ENCODE data around the gene PDE4B. TPM values are rescaled to one million over a fixed set of nuclear protein-coding genes. Genes with fewer than 3 reads are reported as not detected.

PDE4B gene
- total RNA-seq, 1 donor from 2014 or later = 37.5 TPM

DNA sequence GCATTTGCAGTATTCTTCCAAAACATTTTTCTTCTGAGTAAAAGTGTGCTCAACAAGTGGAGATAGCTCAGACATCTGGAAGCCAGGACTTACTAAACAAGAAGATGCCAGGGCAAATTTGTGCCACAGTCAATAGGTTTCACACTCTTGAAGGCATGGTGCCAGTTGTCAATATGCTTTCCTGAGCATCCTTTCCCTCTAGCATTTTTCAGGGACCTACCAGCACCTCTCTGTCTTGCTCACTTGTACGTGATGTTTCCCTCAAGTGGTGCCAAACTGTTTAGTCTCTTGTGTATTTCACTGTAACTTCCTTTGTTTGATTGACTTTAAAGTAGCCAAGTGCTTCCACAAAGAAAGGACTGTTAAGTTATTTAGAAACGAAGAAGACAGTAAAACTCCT, 547.2 kb downstream of the PDE4B start:
- DNase-seq (ENCODE audit: low read depth, low spot score) = no peak
- TF ChIP-seq, protein P1, sequence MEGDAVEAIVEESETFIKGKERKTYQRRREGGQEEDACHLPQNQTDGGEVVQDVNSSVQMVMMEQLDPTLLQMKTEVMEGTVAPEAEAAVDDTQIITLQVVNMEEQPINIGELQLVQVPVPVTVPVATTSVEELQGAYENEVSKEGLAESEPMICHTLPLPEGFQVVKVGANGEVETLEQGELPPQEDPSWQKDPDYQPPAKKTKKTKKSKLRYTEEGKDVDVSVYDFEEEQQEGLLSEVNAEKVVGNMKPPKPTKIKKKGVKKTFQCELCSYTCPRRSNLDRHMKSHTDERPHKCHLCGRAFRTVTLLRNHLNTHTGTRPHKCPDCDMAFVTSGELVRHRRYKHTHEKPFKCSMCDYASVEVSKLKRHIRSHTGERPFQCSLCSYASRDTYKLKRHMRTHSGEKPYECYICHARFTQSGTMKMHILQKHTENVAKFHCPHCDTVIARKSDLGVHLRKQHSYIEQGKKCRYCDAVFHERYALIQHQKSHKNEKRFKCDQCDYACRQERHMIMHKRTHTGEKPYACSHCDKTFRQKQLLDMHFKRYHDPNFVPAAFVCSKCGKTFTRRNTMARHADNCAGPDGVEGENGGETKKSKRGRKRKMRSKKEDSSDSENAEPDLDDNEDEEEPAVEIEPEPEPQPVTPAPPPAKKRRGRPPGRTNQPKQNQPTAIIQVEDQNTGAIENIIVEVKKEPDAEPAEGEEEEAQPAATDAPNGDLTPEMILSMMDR (conservative IDR thresholded peaks at IDR 0.05) = no peak
- H3K27me3 Mint-ChIP-seq (ENCODE audit: low read depth) = no peaks in the 10 kb centered on the region
- peaks cover 6% of the 10 kb centered on the region for H3K36me3 Mint-ChIP-seq (ENCODE audit: low read depth)
- H3K4me3 Mint-ChIP-seq = peak overlapping the region; percentile 16
- no peaks in the 10 kb centered on the region for H3K9me3 Mint-ChIP-seq
- H3K4me1 Mint-ChIP-seq = peaks cover 72% of the 10 kb centered on the region
- peak overlapping the region; percentile 79 for H3K27ac Mint-ChIP-seq (ENCODE audit: unreplicated experiment)

DNA sequence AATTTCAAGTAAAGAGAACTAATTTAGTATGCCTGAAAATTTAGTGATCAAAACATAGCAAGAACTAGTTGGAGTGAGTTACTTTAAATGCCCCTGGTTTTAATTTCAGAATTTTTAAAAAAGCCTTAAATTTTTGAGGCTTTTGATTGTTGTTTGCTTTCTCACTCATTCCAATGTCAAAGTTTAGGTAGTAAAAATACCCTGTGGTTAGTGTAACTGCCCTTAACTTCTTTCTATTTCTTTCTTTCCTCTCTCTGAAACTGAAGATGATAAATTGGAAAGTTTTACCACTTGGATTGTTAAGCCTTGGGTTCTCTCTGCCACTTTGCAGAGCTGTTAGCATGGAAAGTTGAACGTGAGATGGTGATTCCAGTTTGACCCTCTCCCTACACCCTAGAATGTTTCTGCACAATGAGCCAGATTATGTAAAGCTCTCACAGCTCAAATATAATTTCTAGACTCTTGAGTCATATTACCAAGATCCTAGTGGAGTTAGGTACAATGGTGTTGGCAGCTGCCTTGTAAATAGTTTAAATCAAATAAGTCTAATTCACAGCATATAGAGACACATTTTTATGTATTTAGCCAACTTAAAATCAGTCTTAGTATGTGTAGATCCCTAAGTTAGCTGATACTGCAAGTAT, 548.9 kb downstream of the PDE4B start:
- TF ChIP-seq, protein P1 (conservative IDR thresholded peaks at IDR 0.05) = no peak
- Mint-ChIP-seq H3K4me3 (no peak overlapping the region), H3K36me3 (ENCODE audit: low read depth) (peaks cover 8% of the 10 kb centered on the region), H3K4me1 (peaks cover 72% of the 10 kb centered on the region), H3K27ac (ENCODE audit: unreplicated experiment) (peak overlapping the region; percentile 70), H3K27me3 (ENCODE audit: low read depth) (no peaks in the 10 kb centered on the region), H3K9me3 (no peaks in the 10 kb centered on the region)
- DNase-seq (ENCODE audit: low read depth, low spot score) = no peak

DNA sequence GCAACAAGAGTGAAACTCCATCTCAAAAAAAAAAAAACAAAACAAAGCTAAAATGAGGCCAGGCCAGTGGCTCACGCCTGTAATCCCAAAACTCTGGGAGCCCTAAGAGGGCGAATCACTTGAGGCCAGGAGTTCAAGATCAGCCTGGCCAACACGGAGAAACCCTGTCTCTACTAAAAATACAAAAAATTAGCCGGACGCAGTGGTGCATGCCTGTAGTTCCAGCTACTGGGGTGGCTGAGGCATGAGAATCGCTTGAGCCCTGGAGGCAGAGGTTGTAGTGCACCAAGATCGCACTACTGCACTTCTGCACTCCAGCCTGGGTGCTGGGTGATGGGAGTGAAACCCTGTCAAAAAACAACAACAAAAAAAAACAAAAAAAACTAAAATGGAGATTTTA, 550.0 kb downstream of the PDE4B start:
- Mint-ChIP-seq H3K4me1 (peaks cover 71% of the 10 kb centered on the region), H3K27ac (ENCODE audit: unreplicated experiment) (peak overlapping the region; percentile 16), H3K9me3 (no peaks in the 10 kb centered on the region), H3K4me3 (peak overlapping the region; percentile 51), H3K36me3 (ENCODE audit: low read depth) (peaks cover 8% of the 10 kb centered on the region), H3K27me3 (ENCODE audit: low read depth) (no peaks in the 10 kb centered on the region)
- no peak for DNase-seq (ENCODE audit: low read depth, low spot score)
- TF ChIP-seq, protein P1 (conservative IDR thresholded peaks at IDR 0.05) = no peak

DNA sequence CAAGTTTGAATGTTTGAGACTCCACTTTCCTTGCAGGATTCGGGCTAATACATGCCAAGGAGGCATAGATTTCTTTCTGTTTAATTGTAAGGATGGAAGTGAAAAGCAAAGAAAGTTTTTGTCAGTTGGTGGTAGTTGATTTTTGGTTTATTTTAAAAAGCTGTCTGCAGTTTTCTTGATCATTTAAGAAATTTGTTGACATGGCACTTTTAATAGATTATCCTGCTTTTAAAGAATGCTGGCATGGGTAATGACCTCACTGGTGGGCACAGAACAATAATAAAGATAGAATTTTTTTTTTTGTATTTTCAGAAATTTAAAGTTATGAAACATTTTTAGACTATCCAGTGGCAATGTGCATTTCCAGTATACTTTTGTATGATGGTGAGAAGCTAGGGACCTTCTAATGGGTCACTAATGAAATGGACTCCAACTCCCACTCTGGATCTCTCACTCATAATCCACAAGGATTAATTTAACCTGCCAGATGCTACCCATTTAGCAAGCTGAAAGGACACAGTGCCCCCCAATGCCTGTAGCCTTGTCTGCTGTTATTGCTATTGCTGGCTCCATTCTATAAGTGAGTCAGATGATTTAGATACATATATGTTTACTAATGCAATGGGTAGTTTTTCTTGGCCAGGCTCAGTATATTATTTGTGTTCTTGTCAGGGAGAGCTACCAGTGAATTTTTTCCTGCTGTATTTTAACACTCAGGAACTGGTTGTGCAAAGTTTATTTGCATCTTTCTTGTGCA, 551.1 kb downstream of the PDE4B start:
- TF ChIP-seq, protein P1 (conservative IDR thresholded peaks at IDR 0.05) = no peak
- Mint-ChIP-seq H3K9me3 (no peaks in the 10 kb centered on the region), H3K27me3 (ENCODE audit: low read depth) (no peaks in the 10 kb centered on the region), H3K4me3 (no peak overlapping the region), H3K27ac (ENCODE audit: unreplicated experiment) (no peak overlapping the region), H3K36me3 (ENCODE audit: low read depth) (peaks cover 8% of the 10 kb centered on the region), H3K4me1 (peaks cover 78% of the 10 kb centered on the region)
- DNase-seq (ENCODE audit: low read depth, low spot score) = no peak

DNA sequence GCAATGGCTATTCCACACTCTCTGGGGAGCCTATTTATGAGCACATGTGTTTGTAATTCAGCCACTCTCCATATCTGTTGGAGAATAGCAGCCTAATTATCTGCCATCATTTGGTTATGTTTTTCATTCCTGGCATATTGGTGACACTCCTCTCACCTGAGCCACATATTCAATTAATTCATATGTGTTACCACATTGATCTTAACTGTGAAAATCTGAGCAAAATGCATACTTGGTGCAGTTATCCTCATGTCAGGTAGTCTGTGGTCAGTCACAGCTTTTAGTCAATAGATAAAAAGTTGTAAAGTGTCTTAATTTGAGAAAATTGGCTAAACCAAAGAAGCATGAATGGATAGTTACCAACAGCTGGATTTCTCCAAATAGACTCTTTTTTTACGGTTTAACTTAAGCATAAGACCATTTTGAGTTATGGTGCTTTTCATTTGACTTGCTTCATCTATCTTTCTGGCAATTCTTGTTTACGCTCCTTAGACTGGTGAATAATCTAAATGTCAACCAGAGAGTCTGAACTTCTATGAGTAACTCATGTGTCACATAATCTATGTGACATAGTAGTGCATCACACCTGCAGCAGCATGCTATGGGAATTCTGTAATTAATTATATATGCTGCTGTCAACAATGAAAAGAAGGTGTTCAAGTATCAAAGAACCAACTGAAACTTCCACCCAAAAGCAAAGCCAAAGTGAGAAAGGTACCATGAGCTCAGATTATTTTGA, 553.5 kb downstream of the PDE4B start:
- H3K36me3 Mint-ChIP-seq (ENCODE audit: low read depth) = peaks cover 5% of the 10 kb centered on the region

More for the DNA sequence above, 553.5 kb downstream of the PDE4B start:
- TF ChIP-seq, protein P1 (conservative IDR thresholded peaks at IDR 0.05) = no peak
- DNase-seq (ENCODE audit: low read depth, low spot score) = no peak
- Mint-ChIP-seq H3K27me3 (ENCODE audit: low read depth) (no peaks in the 10 kb centered on the region), H3K27ac (ENCODE audit: unreplicated experiment) (no peak overlapping the region), H3K4me3 (peak overlapping the region; percentile 5), H3K9me3 (no peaks in the 10 kb centered on the region), H3K4me1 (peaks cover 86% of the 10 kb centered on the region)
